Measurements from ENCODE around the gene ZNF682.
"Not testable (repeated sequence)": the region's sequence is repeated elsewhere in the genome, so short reads cannot be mapped to it uniquely, and the experiment has no call there.

ZNF682 gene

DNA sequence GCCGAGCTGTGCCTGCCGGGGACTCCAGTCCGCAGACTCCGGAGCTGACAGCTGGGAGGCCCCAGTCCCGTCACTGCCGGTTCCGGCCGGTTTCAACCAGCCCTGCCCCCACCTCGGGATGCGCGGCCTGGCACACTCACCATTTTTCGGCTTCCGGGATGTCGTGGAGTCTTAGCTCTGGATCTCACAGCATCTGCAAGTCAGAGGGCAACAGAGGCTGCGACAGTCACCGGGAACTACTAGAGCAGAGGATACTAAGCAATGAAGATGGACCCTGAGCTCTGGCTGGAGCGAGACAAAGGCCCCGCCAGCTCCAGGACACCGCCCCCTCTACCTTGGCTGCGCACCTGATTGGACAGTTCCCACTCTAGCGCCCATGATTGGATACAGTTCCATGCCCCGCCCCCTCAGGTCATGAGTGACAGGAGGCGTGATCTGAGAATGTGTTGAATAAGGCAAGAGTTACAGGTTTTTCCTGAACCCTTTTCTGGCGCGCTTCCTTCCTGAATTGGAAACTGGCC, at the start of gene ZNF682:
Gene ZNF682, minus strand, starts transcription at position 303 of the 521 bp plus-strand sequence. Its CDS starts 160 bp downstream, at position 143.
- DNase-seq (ENCODE audit: low read depth in 2 of 2): peak; percentile 86 to 92

DNA sequence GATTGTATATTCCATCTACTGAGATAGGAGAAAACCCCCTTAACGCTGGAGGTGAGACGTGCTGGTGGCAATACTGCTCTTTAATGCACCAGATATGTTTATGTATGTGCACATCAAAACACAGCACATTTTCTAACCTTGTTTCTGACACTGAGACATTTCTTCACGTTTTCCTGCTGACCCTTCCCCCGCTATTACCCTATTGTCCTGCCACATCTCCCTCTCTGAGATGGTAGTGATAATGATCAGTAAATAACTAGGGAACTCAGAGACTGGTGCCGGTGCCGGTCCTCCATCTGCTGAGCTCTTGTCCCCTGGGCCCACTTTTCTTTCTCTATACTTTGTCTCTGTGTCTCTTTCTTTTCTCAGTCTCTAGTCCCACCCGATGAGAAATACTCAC, 43.6 kb upstream of the ZNF682 start:
- not testable (repeated sequence) for DNase-seq (ENCODE audit: low read depth in 2 of 2)

DNA sequence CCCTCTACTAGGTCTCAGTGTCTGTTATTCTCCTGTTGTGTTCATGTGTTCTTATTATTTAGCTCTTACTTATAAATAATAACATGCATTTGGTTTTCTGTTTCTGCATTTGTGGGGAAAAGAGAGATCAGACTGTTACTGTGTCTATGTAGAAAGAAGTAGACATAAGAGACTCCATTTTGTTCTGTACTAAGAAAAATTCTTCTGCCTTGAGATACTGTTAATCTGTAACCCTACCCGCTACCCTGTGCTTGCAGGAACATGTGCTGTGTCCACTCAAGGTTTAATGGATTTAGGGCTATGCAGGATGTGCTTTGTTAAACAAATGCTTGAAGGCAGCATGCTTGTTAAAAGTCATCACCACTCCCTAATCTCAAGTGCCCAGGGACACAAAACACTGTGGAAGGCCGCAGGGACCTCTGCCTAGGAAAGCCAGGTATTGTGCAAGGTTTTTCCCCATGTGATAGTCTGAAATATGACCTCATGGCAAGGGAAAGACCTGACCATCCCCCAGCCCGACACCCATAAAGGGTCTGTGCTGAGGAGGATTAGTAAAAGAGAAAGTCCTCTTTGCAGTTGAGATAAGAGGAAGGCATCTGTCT, 43.0 kb upstream of the ZNF682 start:
- DNase-seq (ENCODE audit: low read depth in 2 of 2): not testable (repeated sequence)

DNA sequence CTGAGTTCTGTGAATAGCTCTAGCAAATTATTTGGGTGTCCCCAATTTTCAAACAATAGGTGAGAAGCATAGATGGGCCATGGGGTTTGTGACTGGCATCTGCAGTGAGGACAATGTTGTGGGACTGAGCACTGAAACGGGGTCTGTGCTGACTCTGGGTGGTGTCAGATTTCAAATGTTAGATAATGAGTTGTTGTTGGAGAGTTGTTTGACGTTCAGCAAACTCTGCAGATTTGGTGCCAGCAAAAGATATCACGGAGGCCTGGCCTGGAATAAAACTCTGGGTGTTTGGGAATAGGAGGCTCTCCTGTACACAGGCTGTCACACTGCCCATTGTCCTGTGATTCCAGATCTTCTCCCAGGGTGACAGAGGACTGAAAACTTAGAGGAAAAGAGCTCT, 41.4 kb upstream of the ZNF682 start:
- no peak for DNase-seq (ENCODE audit: low read depth in 2 of 2)

DNA sequence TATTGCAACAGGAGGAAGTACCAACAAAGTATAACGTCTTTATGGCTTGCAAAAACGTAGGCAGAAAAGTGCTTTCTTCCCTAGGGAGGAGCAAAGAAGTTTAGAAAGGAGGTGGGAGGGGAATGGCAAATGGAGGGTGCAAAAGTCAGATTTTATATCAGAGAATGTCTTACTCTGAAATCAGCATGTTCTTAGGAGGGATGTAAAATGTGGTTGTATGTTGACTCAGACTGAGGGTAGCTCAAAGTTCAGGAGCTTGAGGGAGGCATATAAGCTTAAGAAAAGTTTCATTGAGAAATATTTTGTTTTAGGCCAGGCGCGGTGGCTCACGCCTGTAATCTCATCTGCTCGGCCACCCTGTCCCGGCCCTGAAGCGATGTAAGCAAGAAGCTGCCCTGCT, 40.2 kb upstream of the ZNF682 start:
- no peak for DNase-seq (ENCODE audit: low read depth in 2 of 2)

DNA sequence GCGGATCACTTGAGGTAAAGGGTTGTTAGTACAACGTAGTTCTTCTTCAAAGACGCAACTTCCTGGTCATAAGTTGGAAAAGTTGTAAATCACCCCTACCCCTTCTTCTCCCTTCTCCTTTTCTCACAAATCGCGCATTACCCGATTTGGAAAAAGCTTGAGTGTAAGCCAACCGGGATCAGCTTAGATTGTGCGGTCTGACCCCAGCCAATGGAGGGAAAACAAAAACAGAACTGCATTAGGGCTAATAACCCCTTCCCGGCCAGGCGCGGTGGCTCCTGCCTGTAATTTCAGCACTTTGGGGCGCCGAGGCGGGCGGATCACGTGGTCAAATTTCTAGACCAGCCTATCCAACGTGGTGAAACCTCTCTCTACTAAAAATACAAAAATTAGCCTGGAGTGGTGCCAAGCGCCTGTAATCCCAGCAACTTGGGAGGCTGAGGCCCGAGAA, 39.3 kb upstream of the ZNF682 start:
- DNase-seq (ENCODE audit: low read depth in 2 of 2): no peak

DNA sequence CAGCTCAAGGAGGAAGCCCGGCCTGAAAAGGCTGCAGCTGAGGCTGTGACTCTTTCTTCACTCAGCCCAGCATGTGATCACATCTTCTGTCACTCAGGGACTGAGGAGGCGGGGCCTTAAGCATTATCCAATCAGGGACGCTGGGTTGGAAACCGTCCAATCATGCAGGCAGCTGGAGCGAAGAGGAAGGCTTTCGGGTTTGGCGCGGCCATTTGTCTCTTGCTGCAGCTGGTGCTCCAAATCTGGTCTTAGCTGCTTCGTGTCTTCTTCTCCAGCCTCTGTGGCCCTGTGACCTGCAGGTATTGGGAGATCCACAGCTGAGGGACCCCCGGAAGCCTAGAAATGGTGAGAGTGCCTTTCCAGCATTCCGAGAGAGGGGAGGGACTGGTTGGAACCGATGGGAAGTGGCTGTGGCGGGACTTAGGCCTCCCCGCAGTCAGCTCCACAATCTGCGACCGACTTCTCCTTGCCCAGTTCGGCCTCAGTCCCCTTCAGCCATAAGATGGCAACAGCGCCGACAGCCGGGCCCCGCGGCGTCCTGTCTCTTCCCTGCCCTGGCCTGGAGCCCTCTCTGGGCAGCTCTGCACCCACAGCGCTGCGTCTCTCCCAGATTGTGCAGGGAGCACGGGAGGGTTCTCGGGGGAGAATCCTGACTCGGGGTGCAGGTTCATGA, 38.6 kb upstream of the ZNF682 start, which contains the start of gene ZNF90:
Gene ZNF90, plus strand, starts transcription at position 210 of the 673 bp plus-strand sequence. Its CDS starts 133 bp downstream, at position 343.
- peak; percentile 75 to 76 for DNase-seq (ENCODE audit: low read depth in 2 of 2)

DNA sequence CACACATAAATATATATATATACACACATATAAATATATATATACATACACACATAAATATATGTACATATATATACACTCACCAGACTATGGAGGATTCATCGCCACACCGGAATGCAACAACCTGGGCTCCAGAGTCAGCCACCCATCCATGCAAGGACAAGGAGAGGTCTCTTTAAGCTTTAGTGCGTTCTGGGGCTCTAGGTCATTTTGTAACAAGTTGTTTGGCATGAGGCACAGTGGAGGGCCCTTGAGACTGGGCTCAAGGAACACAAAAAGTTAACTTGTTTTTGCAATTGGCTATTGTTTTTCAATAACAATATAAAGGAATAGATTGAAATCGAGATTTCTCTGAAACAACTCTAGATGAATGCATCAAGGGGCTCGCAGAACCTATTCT, 33.6 kb upstream of the ZNF682 start:
- DNase-seq (ENCODE audit: low read depth in 2 of 2): no peak

DNA sequence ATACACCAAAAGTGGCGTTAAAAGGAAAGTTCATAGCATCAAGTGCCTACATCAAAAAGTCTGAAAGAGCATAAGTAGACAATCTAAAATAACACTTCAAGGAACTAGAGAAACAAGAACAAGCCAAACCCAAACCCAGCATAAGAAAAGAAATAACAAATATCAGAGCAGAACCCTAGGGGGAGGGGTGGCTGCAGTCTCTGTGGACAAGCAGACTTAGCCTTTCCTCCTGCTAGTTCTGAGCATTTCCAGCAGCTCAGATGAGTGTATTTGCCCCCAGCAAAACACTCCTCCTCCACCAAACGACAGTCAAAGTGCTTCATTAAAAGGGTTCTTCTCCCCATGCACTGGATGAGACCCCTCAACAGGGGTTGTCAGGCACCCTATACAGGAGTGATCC, 31.4 kb upstream of the ZNF682 start:
- DNase-seq (ENCODE audit: low read depth in 2 of 2): no peak

DNA sequence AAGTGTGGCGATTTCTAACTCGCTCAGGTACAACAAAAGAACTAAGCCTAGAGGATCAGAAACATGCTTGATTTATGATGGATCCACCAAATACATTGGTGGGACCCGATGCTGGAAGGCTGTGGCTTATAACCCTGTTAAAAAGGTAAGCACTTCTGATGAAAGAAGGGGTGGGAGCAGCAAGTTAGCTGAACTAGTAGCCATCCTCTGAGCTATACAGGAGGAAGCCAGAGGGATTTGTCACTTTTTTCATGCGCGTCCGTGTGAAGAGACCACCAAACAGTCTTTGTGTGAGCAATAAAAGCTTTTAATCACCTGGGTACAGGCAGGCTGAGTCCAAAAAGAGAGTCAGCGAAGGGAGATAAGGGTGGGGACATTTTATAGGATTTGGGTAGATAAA, 29.3 kb upstream of the ZNF682 start:
- not testable (repeated sequence) for DNase-seq (ENCODE audit: low read depth in 2 of 2)

DNA sequence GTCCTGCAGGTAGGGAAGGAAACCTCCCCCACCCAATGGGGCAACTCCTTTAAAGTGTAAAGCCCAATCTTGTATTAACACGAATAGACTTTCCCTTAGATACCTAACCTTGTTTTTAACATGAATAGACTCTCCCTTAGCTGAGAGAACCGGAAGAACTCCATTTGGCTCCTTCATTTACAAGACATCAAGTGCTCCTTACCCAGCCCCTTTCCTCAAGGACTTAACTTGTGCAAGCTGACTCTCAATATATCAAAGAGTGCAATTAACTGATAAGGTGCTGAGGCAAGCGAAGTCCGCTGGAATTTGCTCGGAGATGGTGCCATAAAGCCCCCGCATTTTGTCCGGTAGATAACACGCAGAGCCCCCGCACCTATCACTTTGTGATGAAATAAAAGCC, 28.6 kb upstream of the ZNF682 start:
- no peak for DNase-seq (ENCODE audit: low read depth in 2 of 2)

DNA sequence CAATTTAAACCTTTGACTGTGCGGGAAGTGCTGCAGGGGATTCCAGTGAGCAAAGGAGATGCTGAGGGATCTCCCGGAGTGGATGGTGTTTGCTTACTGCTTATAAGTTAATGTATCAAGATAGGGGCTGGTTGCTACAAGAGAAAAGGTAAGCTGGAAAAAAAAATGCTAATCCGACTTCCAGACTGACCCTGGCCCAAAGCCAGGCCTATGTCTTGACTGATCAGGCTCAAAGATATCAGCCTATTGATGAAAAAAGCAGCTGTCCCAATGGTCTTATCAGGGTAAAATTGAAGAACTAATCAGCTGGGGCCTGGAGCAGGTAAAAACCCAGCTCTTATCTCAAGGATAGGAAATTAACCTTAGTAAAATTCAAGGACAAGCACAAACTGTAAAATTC, 27.6 kb upstream of the ZNF682 start:
- DNase-seq (ENCODE audit: low read depth in 2 of 2): no peak

DNA sequence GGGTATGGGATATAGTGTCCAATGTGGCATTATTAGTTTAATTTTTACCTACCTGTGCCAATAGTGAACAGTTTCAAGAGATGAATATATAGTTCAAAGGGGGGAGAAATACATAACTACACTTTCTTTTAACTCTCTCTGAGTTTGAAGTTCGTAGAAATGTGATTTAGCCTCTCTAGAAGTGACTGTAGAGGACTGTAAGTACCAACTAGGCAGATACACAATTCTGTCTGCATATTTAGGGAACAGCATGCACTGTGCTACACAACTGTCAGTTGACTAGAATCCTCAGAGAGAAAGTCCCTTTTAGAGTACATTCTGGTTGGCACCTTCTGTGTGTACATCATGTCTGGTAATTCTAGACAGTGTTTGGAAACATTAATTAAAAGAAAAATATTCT, 21.0 kb upstream of the ZNF682 start:
- DNase-seq (ENCODE audit: low read depth in 2 of 2): no peak

DNA sequence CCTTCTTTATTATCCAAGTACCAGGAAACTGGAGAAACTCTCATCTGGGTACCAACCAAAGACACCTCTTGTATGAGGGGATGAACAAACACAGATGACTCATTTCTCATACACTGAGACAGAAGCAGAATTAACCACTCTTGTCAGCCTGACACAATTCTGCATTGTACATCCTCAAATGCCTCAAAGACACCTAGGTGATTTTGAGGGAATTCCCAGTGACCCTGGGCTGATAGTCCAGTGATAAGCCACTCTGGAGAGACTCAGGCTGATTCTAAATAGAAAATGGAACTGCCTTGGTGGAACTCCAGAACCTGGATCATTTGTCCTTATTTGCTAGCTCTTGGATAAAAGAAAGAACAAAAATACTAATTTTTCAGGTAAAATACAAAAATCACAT, 19.4 kb upstream of the ZNF682 start:
- not testable (repeated sequence) for DNase-seq (ENCODE audit: low read depth in 2 of 2)

DNA sequence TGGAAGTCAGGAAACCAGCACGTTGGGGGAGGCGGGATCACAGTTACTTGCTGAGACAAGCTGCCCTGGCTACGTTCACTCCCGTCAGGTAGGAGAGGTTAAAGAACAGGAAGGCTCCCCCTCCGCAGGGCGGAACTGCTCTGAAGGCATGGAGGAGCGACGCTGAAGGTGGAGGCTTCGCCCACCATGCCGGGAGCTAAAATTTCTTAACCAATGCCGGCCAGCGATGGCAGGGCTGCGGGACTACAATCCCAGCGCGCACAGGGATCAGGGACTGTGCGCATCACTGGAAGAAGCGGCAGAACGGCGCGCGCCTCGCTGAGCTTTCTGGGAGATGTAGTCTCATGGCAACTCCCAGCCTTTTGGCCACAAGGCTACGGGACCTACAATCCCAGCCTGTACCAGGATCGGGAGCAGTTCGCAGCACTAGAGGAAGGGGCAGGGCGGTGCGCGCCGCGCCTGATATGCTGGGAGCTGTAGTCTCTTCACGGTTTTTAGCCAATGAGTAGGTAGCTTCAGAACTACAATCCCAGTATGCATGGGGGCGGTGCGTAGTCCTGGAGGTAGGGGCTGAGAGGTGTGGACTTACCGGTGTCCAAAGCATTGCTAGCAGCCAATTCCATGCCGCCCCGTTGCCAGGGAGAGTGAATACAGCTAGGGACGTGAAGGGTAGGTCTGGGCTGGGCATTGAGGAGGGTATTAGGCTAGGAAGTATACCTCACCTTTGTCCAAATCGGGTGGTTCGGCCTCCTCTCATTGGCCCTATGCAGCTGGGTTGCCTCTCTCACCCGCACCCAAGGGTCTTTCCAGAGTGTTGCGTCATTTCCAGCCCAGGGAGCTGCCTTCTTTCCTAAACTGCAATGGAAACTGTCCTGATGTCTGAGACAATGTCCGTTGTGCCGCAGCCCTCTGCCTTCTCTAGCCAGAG, 12.8 kb upstream of the ZNF682 start:
- DNase-seq (ENCODE audit: low read depth in 2 of 2): peak; percentile 32 to 45

DNA sequence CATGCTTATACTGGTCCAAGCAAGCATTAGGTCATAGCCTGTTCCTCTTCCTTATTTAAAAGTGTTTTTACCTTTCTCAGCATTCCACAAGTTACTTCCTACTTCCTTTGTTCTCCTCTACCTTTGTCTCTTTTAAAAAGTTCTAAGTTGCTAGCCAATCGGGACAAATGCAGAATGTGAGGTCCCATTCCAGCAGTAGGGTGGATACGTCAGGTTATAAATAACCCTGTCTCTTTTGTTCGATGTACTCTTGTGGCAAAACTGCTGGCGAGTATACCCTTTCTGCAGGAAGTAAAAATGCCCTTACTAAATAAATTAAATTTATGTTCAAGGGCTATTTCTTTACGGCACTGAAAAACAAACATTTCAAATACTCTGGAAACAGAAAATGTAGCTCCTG, 6.4 kb upstream of the ZNF682 start:
- not testable (repeated sequence) for DNase-seq (ENCODE audit: low read depth in 2 of 2)

DNA sequence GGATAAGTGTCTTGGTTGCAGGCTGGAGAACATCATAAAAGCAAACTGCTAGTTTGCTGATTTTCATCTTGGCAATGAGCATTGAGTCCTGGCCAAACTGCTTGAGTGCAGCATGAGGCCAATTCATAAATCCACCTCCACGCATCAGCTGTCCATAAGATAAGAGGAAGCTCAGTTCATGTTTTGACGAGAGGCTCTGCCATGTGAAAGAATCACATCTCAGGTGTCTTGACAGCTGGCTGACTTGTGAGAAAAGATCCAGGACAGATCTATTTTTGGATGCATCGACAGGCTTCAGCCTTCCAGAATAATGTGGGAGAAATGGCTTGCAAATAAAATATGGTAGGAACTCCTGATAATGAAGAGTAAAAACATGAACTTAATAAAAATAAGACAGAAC, 5.4 kb upstream of the ZNF682 start:
- no peak for DNase-seq (ENCODE audit: low read depth in 2 of 2)

DNA sequence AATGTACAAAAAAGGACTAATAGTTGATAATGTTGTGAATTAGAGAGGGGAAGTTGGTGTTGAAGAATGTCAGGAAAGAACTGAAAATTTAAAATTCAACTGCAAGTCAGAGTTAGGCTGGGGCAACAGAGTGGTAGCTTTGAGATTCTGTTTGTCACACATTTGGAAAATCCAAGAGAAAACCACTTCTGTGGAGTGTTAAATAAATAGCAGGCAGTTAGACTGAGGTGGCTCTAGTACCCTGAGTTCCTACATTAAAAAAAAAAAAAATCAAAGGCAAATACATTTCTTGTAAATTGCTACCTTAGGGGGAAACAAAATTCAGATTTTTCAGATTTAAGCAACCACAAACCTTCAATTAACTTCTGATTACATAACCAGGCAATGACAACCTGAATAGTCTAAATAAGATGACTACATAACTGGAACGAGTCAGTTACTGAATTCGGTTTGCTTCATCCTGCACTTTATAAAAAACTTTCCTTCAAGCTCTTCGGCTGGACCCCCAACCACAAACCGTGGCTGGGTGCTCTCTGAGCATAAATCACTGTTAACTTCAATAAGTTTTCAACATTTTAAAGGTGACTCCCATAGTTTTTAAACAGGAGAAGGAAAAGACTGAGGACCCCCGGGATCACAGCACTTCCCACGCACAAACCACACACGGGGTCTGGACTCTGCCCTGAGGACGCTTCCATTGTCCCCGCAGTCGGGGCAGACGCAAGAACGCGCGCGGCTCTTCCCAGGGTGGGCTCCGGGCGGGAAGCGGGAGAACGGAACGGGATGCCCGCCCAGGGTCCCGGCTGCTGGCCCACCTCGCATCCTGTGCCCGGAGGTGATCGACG, 725 bp downstream of the ZNF682 start:
- DNase-seq (ENCODE audit: low read depth in 2 of 2): no peak

DNA sequence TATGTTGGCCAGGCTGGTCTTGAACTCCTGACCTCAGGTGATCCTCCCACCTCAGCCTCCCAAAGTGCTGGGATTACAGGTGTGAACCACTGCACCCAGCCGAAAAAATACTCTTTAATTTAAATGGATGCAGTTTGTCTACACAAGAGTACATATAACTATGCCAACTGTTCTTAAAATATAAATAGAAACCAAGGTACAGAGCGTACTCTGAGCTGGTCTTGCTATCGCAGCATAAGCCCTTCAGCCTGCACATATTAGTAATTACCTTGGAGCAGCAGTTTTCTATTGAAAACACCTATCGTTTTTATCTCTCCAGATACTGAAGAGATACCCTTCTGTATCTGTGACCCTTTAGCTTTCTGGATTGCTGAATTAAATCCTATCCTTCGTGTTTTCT, 3.4 kb downstream of the ZNF682 start:
- no peak for DNase-seq (ENCODE audit: low read depth in 2 of 2)

DNA sequence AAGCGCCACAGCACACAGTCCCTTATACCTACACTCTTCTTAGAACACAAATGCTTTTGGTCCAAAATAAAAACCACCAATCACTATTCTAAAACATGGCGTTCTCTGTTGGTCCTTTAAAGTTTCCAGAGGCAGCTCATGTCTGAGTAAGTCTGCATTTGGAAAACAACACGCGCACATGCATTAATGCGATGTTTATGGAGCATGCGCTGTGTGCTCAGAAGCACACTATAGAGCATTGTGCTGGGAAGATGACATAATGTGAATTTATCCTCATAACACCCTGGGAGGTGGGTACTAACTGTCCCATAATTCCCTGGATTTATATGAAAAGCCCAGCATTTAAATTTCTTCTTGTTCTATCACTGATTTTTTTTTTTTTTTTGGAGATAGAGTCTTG, 10.7 kb downstream of the ZNF682 start:
- DNase-seq (ENCODE audit: low read depth in 2 of 2): no peak

DNA sequence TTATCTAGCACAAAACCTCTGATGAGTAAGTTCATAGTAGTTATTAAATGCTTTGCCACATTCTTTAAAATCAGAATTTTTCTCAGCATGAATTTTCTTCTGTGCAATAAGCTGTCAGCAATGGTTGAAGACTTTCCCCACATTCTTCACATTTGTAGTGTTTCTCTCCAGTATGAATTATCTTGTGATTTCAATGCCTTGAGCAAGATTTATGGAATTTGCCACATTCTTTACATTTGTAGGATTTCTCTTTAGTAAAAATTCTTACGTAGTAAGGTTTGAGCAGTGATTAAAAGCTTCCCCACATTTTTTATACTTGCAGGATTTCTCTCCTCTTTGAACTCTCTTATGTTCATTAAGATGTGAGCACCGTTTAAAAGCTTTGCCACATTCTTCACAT, 33.6 kb downstream of the ZNF682 start:
- no peak for DNase-seq (ENCODE audit: low read depth in 2 of 2)
